K562 (cell line): ENCODE measurements around the gene PRKAR1B. TPM values are rescaled to one million over a fixed set of nuclear protein-coding genes. Genes with fewer than 3 reads are reported as not detected.

Experiments used
- ATAC-seq: fragments of 200-7000 bp; cut with Tn5 transposase; 3 replicates; pipeline ENCODE4 v1.9.1; 2020; ENCODE audit warnings: moderate library complexity
- BruUV-seq: library from RNA; stranded (reverse); fragments of 400-500 nt; replicated peaks from 2 replicates; lab custom pipeline; 2021; lab: Mats Ljungman, UMichigan
- CTCF ChIA-PET: fragments of 300-600 bp; formaldehyde crosslinking; extraction: SDS; loops from one replicate; lab custom pipeline; 2021; ENCODE audit warnings: low intra/inter-chr PET ratio; lab: Yijun Ruan, JAX
- POLR2A ChIA-PET: fragments of 300-600, 350-650 bp; sonication (Branson Sonifier 250); formaldehyde crosslinking; extraction: SDS; loops from one replicate; lab custom pipeline; 2021; ENCODE audit warnings: antibody characterized with exemption, inconsistent platforms; lab: Yijun Ruan, JAX
- DNase-seq, 4 experiments: peaks; one replicate each; pipeline versions ENCODE4 v3.0.0 to v3.0.0-alpha.2; 2011 to 2018; ENCODE audit warnings: low spot score in 3 of 4, mixed read lengths in 3 of 4; ENCODE audit errors: extremely low read depth in 1 of 4
- FAIRE-seq: peaks from 2 replicates; lab custom pipeline; 2011; peaks lifted over from hg19 to GRCh38; lab: Jason Lieb, UNC
- H2AFZ ChIP-seq: 2 replicates; pipeline ENCODE4 v1.6.0; 2011; ENCODE audit warnings: low read depth, low read length, control low read depth, inconsistent platforms
- H3K27ac ChIP-seq: fragments of 200-600 bp; 3 replicates; pipeline ENCODE4 v1.8.0; 2011; ENCODE audit warnings: low read depth, mild to moderate bottlenecking, control low read depth, inconsistent platforms, low read length, moderate library complexity, mixed read lengths; ENCODE audit errors: extremely low read depth
- H3K27me3 ChIP-seq, 2 experiments: fragments of 300-600 bp in 1 of 2; 2 replicates in 1 of 2; 3 replicates in 1 of 2; pipeline versions ENCODE4 v1.6.0 to v1.8.0; 2011; ENCODE audit warnings: inconsistent platforms in 2 of 2, low read length in 2 of 2, mild to moderate bottlenecking in 1 of 2, mixed read lengths in 1 of 2, moderate library complexity in 1 of 2; ENCODE audit not compliant: control insufficient read depth in 2 of 2, insufficient read depth in 2 of 2
- H3K36me3 ChIP-seq: fragments of 300-600 bp; 3 replicates; pipeline ENCODE4 v1.8.0; 2011; ENCODE audit warnings: mild to moderate bottlenecking, low read length, inconsistent platforms; ENCODE audit not compliant: control insufficient read depth, insufficient read depth
- H3K4me1 ChIP-seq, 2 experiments: fragments of 200-600 bp in 1 of 2; replicated peaks in 1 of 2; 2 replicates in 1 of 2; 3 replicates in 1 of 2; pipeline versions ENCODE4 v1.5.1 to v1.8.0; 2011; ENCODE audit warnings: inconsistent platforms in 2 of 2, low read length in 2 of 2, mild to moderate bottlenecking in 1 of 2, mixed read lengths in 1 of 2, moderate library complexity in 1 of 2; ENCODE audit not compliant: control insufficient read depth in 2 of 2, insufficient read depth in 2 of 2
- H3K4me2 ChIP-seq: 2 replicates; pipeline ENCODE4 v1.6.1; 2011; ENCODE audit warnings: low read length, control low read depth, inconsistent platforms, mixed read lengths; ENCODE audit not compliant: insufficient read depth
- H3K4me3 ChIP-seq: fragments of 200-600 bp; sonication (generic), shearing (Covaris generic); 2 replicates; pipeline ENCODE4 v1.5.1; 2016; ENCODE audit warnings: control low read depth, inconsistent platforms
- H3K79me2 ChIP-seq: fragments of 200-600 bp; 3 replicates; pipeline ENCODE4 v1.8.0; 2011; ENCODE audit warnings: low read length, inconsistent platforms; ENCODE audit not compliant: control insufficient read depth, insufficient read depth
- H3K9ac ChIP-seq, 2 experiments: 2 replicates each; pipeline versions ENCODE4 v1.6.0 to v1.6.1; 2011; ENCODE audit warnings: low read depth in 2 of 2, low read length in 2 of 2, control low read depth in 1 of 2, inconsistent platforms in 1 of 2, mild to moderate bottlenecking in 1 of 2, mixed read lengths in 1 of 2; ENCODE audit not compliant: insufficient read depth in 1 of 2
- H3K9me1 ChIP-seq: one replicate; pipeline ENCODE4 v1.6.0; 2011; ENCODE audit warnings: inconsistent platforms, mild to moderate bottlenecking, low read length, moderate library complexity; ENCODE audit not compliant: control insufficient read depth, insufficient read depth
- H3K9me3 ChIP-seq: replicated peaks from 2 replicates; pipeline ENCODE4 v1.5.1; 2011; ENCODE audit warnings: low read depth, low read length, inconsistent platforms; ENCODE audit not compliant: control insufficient read depth, insufficient read depth
- H4K20me1 ChIP-seq: replicated peaks from 2 replicates; pipeline ENCODE4 v1.6.1; 2011; ENCODE audit warnings: low read length, inconsistent platforms, mixed read lengths; ENCODE audit not compliant: control insufficient read depth, insufficient read depth
- BCOR ChIP-seq: fragments of 450-650 bp; IDR thresholded peaks from 2 replicates; pipeline ENCODE4 v1.6.1; 2016
- CBX1 ChIP-seq: sonication (generic); IDR thresholded peaks from 2 replicates; pipeline ENCODE4 v1.6.1; 2016; ENCODE audit warnings: antibody characterized with exemption, low read depth, mild to moderate bottlenecking
- CBX3 ChIP-seq, 2 experiments: IDR thresholded peaks; 1 replicate in 1 of 2; 2 replicates in 1 of 2; pipeline ENCODE4 v1.6.1; 2012; ENCODE audit warnings: inconsistent platforms in 2 of 2, low read length in 2 of 2, borderline replicate concordance in 1 of 2, control low read depth in 1 of 2
- CHD2 ChIP-seq: IDR thresholded peaks from 2 replicates; pipeline ENCODE4 v1.6.1; 2011; ENCODE audit warnings: low read depth, low read length
- KDM1A ChIP-seq, 2 experiments: fragments of 450-650 bp; IDR thresholded peaks; 2 replicates each; pipeline ENCODE4 v1.6.1; 2016; ENCODE audit warnings: mild to moderate bottlenecking in 2 of 2
- LEF1 ChIP-seq: fragments of 450-650 bp; IDR thresholded peaks from 2 replicates; pipeline ENCODE4 v1.6.1; 2016; ENCODE audit warnings: mild to moderate bottlenecking
- MEIS2 ChIP-seq: fragments of 450-650 bp; IDR thresholded peaks from 2 replicates; pipeline ENCODE4 v1.6.1; 2014; ENCODE audit warnings: mild to moderate bottlenecking; ENCODE audit not compliant: partially characterized antibody
- MTA1 ChIP-seq: fragments of 450-650 bp; IDR thresholded peaks from 2 replicates; pipeline ENCODE4 v1.6.1; 2017; ENCODE audit warnings: borderline replicate concordance
- NCOA1 ChIP-seq: fragments of 450-650 bp; IDR thresholded peaks from 2 replicates; pipeline ENCODE4 v1.6.1; 2016; ENCODE audit warnings: low read depth
- PTBP1 ChIP-seq: fragments of 200-400 bp; formaldehyde crosslinking; IDR thresholded peaks from 2 replicates; pipeline ENCODE4 v1.6.1; 2017; ENCODE audit warnings: low read depth, low read length
- RBM25 ChIP-seq: fragments of 200-400 bp; formaldehyde crosslinking; IDR thresholded peaks from 2 replicates; pipeline ENCODE4 v1.6.1; 2018; ENCODE audit warnings: low read length, low read depth, moderate library complexity; ENCODE audit not compliant: severe bottlenecking
- RCOR1 ChIP-seq, 2 experiments: IDR thresholded peaks; 2 replicates each; pipeline ENCODE4 v1.6.1; 2012; ENCODE audit warnings: low read depth in 2 of 2, low read length in 2 of 2, borderline replicate concordance in 1 of 2, improper control_type of control experiment in 1 of 2
- SAP30 ChIP-seq: fragments of 200-600 bp; sonication (generic); IDR thresholded peaks from 2 replicates; pipeline ENCODE4 v1.6.1; 2012; ENCODE audit warnings: borderline replicate concordance, low read depth, mild to moderate bottlenecking, moderate library complexity, low read length, control low read depth, inconsistent platforms; ENCODE audit not compliant: insufficient read depth, poor library complexity, severe bottlenecking
- SMARCA5 ChIP-seq: fragments of 450-650 bp; IDR thresholded peaks from 2 replicates; pipeline ENCODE4 v1.6.1; 2016
- STAT5A ChIP-seq: IDR thresholded peaks from 2 replicates; pipeline ENCODE4 v1.6.1; 2012; ENCODE audit warnings: low read length, inconsistent platforms, borderline replicate concordance
- TRIM24 ChIP-seq, 2 experiments: fragments of 450-650 bp; IDR thresholded peaks; 2 replicates each; pipeline ENCODE4 v1.6.1; 2016
- TSC22D4 ChIP-seq: fragments of 450-650 bp; IDR thresholded peaks from 2 replicates; pipeline ENCODE4 v1.6.1; 2016; ENCODE audit warnings: missing genetic modification characterization, missing biosample characterization, control low read depth
- U2AF2 ChIP-seq: fragments of 200-400 bp; formaldehyde crosslinking; optimal IDR thresholded peaks from 2 replicates; pipeline ENCODE3; 2017; ENCODE audit warnings: low read depth, mild to moderate bottlenecking, low read length
- ZNF12 ChIP-seq: sonication (generic); formaldehyde crosslinking; IDR thresholded peaks from 2 replicates; pipeline ENCODE4 v1.4.0; 2020; ENCODE audit warnings: mild to moderate bottlenecking, missing genetic modification reagents
- ZNF717 ChIP-seq: fragments of 250-450 bp; sonication (Bioruptor Pico); IDR thresholded peaks from 2 replicates; pipeline ENCODE4 v1.5.0; 2021
- ZNF780A ChIP-seq: fragments of 250-450 bp; sonication (Bioruptor Pico); IDR thresholded peaks from 2 replicates; pipeline ENCODE4 v1.5.0; 2021; ENCODE audit warnings: mild to moderate bottlenecking
- WGBS: fragments of 100-300 bp; shearing (Covaris generic); methylation state at CpG from one replicate; pipeline ENCODE4 v1.1.6; 2016; ENCODE audit warnings: low coverage, mixed read lengths; ENCODE audit not compliant: insufficient coverage; ENCODE audit errors: missing lambda C conversion rate; 5-methylcytosine and 5-hydroxymethylcytosine counted together
- in situ Hi-C: fragments of 300-500 bp; cut with MboI; formaldehyde crosslinking; loops from 4 replicates; pipeline ENCODE4 v1.15.0; 2018; ENCODE audit warnings: inconsistent platforms, mixed read lengths
- intact Hi-C: fragments of 100-400 bp; cut with micrococcal nuclease; formaldehyde crosslinking; loops from 2 replicates; pipeline ENCODE4 v1.14.2; 2022
- polyA plus RNA-seq, 8 experiments: library from polyadenylated mRNA; depleted of rRNA in 4 of 8; stranded (reverse) in 5 of 8; unstranded in 3 of 8; fragments of >200 nt; fragmentation: Nextera tagmentation in 2 of 8; fragmentation: Illumina TruSeq in 1 of 8; extraction: Ambion mirVana in 2 of 8; extraction: Trizol in 1 of 8; gene quantifications; 2 replicates each; pipeline versions ENCODE4 v1.2.1 to v1.2.3, GENCODE V29; 2011 to 2014; ENCODE audit warnings: inconsistent platforms in 1 of 8, missing spikeins in 1 of 8
- total RNA-seq, 7 experiments: library from RNA; depleted of rRNA in 6 of 7; stranded (reverse); fragments of >200 nt in 6 of 7; fragmentation: Illumina TruSeq in 2 of 7; extraction: Trizol in 2 of 7; gene quantifications; 2 replicates each; pipeline versions ENCODE4 v1.2.1 to v1.2.3, GENCODE V29; 2011 to 2021; ENCODE audit warnings: low replicate concordance in 1 of 7
- TF ChIP-seq, protein P1 (sequence below): IDR thresholded peaks from 2 replicates; pipeline ENCODE4 v1.6.1; 2014; ENCODE audit warnings: antibody characterized with exemption

The PRKAR1B gene
- total and polyA plus RNA-seq, 9 of the 15 experiments (the other 6 are each of a cell fraction or from before 2014, with no cell fraction given) = 0.99 to 30.5 (median 12.7) TPM

DNA sequence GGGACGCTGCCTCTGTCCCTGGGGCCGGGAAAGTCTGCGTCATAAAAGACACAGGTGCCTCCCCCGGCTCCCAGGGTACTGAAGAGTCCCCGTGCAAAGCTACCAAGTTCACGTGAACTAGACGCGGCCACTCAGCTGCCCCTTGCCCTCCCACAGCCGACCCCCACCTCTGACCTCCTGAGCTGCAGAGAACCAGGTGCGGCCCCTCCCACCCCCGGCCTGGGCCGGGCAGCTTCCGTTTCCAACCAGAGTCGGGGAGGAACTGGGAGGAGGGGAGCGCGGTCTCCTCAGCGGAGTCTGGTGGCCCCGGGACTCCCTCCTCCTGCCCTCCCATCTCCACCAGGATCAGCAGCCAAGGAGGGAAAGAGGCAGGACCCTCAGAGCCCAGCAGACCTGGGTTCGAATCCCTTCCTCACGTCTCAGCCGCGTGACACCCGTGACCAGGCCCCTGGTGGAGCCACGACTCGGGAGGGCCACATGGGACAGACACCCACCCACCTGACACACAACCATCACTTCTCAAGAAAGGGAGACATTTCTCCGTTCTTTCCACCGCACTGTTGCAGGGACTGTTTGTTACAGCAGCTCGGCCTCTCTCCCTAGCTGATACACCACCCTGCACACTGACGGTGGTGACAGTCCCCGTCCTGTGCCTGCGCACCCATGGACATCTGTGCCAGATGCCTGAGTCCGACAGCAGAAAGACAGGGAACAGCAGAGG is 170.1 kb downstream of the PRKAR1B start:
- WGBS = 80% methylated on average over 12 of the region's 32 CpGs
- intact Hi-C loops = no loop called here
- H3K27ac ChIP-seq = no peak overlapping the region
- in situ Hi-C loops = no loop called here
- no peaks in the 10 kb centered on the region; the same call in 1 of the 2 replicates for H3K9me3 ChIP-seq
- CTCF ChIA-PET = no interaction called here
- H3K27me3 ChIP-seq = no peaks in the 10 kb centered on the region
- H3K4me1 ChIP-seq = peaks cover 0 to 21% of the 10 kb centered on the region in 2 experiments; a peak in 2 of 5 replicates
- H3K9me1 ChIP-seq = no peaks in the 10 kb centered on the region
- H4K20me1 ChIP-seq = no peaks in the 10 kb centered on the region
- no peak for FAIRE-seq
- POLR2A ChIA-PET = interaction anchor here (0.7 kb wide), 1 partner anchor 198 kb away, joined by 3 read pairs; no protein-coding TSS in a partner anchor
- no peak for DNase-seq
- BruUV-seq = no TSS peak
- no peak overlapping the region for H3K4me3 ChIP-seq
- H2AFZ ChIP-seq = no peak overlapping the region
- no peak for ATAC-seq
- no peak overlapping the region for H3K4me2 ChIP-seq
- no peaks in the 10 kb centered on the region for H3K79me2 ChIP-seq
- H3K9ac ChIP-seq = no peak overlapping the region
- no peaks in the 10 kb centered on the region for H3K36me3 ChIP-seq
- TF ChIP-seq MTA1 (no peak), STAT5A (no peak), LEF1 (no peak), CBX1 (peak; percentile 78; the same call in 1 of the 2 replicates), CHD2 (no peak), ZNF12 (CRISPR knock-in tag) (0 out of 2 replicates have a peak, but pooled peaks have one; percentile 59), PTBP1 (peak; percentile 42; the same call in 1 of the 2 replicates), CBX3 (IDR thresholded peaks at IDR 0.05; ENCODE audit: borderline replicate concordance in 1 of 2, low read length in 2 of 2) (peak in 1 of 2 experiments; percentile 89; a peak in 1 of 3 replicates), MEIS2 (no peak), BCOR (peak; percentile 91), TSC22D4 (no peak), NCOA1 (no peak), ZNF717 (CRISPR knock-in tag) (no peak), U2AF2 (no peak), KDM1A (IDR thresholded peaks at IDR 0.05) (peak; percentile 35 to 77; a peak in 3 of 4 replicates), TRIM24 (IDR thresholded peaks at IDR 0.05) (peak in 1 of 2 experiments; percentile 44; a peak in 1 of 4 replicates), SAP30 (no peak), RCOR1 (IDR thresholded peaks at IDR 0.05; ENCODE audit: borderline replicate concordance in 1 of 2, low read depth in 2 of 2, low read length in 2 of 2) (0 out of 4 replicates have a peak, but pooled peaks of 1 of the 2 experiments have one; percentile 7), SMARCA5 (peak; percentile 43; the same call in 1 of the 2 replicates), RBM25 (peak; percentile 71), ZNF780A (no peak)
- TF ChIP-seq, protein P1, sequence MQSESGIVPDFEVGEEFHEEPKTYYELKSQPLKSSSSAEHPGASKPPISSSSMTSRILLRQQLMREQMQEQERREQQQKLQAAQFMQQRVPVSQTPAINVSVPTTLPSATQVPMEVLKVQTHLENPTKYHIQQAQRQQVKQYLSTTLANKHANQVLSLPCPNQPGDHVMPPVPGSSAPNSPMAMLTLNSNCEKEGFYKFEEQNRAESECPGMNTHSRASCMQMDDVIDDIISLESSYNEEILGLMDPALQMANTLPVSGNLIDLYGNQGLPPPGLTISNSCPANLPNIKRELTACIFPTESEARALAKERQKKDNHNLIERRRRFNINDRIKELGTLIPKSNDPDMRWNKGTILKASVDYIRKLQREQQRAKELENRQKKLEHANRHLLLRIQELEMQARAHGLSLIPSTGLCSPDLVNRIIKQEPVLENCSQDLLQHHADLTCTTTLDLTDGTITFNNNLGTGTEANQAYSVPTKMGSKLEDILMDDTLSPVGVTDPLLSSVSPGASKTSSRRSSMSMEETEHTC = no peak
